SU-DHL-6 (cell line): ENCODE data around the gene NIN.

ENCODE experiments used
- EZH2phosphoT487 ChIP-seq: fragments of 200-600 bp; sonication (generic), shearing (Covaris generic); conservative IDR thresholded peaks from 2 replicates; pipeline ENCODE4 v1.6.1; 2018; ENCODE audit warnings: mild to moderate bottlenecking, antibody characterized with exemption, low read length, moderate library complexity, mixed read lengths
- TF ChIP-seq, protein P1 (sequence below): fragments of 200-600 bp; sonication (generic); IDR thresholded peaks from one replicate; pipeline ENCODE4 v1.5.1; 2017; ENCODE audit warnings: antibody characterized with exemption, mild to moderate bottlenecking, low read length, moderate library complexity; ENCODE audit not compliant: insufficient read depth, poor library complexity, severe bottlenecking

GRCh38 chr14:50822501-50823042, 8.4 kb downstream of the NIN start:
- TF ChIP-seq, protein P1, sequence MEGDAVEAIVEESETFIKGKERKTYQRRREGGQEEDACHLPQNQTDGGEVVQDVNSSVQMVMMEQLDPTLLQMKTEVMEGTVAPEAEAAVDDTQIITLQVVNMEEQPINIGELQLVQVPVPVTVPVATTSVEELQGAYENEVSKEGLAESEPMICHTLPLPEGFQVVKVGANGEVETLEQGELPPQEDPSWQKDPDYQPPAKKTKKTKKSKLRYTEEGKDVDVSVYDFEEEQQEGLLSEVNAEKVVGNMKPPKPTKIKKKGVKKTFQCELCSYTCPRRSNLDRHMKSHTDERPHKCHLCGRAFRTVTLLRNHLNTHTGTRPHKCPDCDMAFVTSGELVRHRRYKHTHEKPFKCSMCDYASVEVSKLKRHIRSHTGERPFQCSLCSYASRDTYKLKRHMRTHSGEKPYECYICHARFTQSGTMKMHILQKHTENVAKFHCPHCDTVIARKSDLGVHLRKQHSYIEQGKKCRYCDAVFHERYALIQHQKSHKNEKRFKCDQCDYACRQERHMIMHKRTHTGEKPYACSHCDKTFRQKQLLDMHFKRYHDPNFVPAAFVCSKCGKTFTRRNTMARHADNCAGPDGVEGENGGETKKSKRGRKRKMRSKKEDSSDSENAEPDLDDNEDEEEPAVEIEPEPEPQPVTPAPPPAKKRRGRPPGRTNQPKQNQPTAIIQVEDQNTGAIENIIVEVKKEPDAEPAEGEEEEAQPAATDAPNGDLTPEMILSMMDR = no peak
- TF ChIP-seq EZH2phosphoT487 = no peak
